ENCODE data around the gene SMIM7. TPM values are rescaled to one million over a fixed set of nuclear protein-coding genes. Genes with fewer than 3 reads are reported as not detected.
"Not testable (repeated sequence)": the region's sequence is repeated elsewhere in the genome, so short reads cannot be mapped to it uniquely, and the experiment has no call there.

The SMIM7 gene
- total RNA-seq, 2 donors from 2014 or later = 50.9 to 56.7 TPM

DNA sequence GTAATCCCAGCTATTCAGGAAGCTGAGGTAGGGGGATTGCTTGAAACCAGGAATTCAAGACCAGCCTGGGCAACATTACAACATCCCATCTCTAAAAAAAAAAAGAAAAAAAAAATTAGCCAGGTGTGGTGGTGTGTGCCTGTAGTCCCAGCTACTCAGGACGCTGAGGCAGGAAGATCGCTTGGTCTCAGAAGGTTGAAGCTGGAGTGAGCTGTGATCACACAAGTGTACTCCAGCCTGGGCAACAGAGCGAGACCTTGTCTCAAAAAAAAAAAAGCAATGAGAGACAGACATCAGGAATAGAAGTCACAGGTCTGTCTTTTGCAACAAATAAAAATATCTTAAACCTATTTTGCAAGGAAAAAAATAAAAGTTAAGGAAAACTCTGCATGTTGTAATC lies 24.3 kb upstream of the SMIM7 start:
- Histone ChIP-seq H3K36me3 (peaks cover 21% of the 10 kb centered on the region), H3K4me3 (no peak overlapping the region)

DNA sequence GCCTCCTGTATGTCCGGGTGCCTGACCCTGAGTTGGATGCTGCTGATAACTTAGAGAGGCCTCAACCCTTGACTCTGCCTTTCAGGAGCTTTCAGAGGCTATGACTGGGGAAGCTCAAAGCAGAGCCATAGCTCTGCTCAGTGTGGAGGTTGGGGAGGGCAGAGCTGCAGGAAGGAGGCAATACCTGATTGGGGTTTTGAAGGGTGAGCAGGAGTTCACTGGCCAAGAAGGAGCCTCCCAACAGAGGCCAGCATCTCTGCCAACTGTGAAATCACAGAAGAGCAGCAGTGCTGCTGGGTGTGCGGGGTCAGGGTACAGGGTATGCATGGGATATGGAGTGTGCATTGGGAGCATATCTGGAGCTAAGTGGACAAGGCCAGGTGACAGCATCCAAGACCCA lies 22.6 kb upstream of the SMIM7 start:
- TF ChIP-seq, protein P1, sequence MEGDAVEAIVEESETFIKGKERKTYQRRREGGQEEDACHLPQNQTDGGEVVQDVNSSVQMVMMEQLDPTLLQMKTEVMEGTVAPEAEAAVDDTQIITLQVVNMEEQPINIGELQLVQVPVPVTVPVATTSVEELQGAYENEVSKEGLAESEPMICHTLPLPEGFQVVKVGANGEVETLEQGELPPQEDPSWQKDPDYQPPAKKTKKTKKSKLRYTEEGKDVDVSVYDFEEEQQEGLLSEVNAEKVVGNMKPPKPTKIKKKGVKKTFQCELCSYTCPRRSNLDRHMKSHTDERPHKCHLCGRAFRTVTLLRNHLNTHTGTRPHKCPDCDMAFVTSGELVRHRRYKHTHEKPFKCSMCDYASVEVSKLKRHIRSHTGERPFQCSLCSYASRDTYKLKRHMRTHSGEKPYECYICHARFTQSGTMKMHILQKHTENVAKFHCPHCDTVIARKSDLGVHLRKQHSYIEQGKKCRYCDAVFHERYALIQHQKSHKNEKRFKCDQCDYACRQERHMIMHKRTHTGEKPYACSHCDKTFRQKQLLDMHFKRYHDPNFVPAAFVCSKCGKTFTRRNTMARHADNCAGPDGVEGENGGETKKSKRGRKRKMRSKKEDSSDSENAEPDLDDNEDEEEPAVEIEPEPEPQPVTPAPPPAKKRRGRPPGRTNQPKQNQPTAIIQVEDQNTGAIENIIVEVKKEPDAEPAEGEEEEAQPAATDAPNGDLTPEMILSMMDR (IDR thresholded peaks at IDR 0.05) = no peak
- Histone ChIP-seq H3K36me3 (peaks cover 21% of the 10 kb centered on the region), H3K27me3 (no peaks in the 10 kb centered on the region), H3K4me1 (no peaks in the 10 kb centered on the region), H3K9me3 (peaks cover 0 to 11% of the 10 kb centered on the region in 2 donors), H3K4me3 (no peak overlapping the region), H3K27ac (no peak overlapping the region)
- DNase-seq (ENCODE audit: low spot score) = no peak

More for the DNA sequence above, 24.3 kb upstream of the SMIM7 start:
- H3K27ac ChIP-seq = no peak overlapping the region
- TF ChIP-seq, protein P1 (IDR thresholded peaks at IDR 0.05) = no peak
- H3K9me3 ChIP-seq = peaks cover 0 to 11% of the 10 kb centered on the region in 2 donors
- no peaks in the 10 kb centered on the region for H3K4me1 ChIP-seq
- H3K27me3 ChIP-seq = no peaks in the 10 kb centered on the region
- DNase-seq (ENCODE audit: low spot score) = no peak

DNA sequence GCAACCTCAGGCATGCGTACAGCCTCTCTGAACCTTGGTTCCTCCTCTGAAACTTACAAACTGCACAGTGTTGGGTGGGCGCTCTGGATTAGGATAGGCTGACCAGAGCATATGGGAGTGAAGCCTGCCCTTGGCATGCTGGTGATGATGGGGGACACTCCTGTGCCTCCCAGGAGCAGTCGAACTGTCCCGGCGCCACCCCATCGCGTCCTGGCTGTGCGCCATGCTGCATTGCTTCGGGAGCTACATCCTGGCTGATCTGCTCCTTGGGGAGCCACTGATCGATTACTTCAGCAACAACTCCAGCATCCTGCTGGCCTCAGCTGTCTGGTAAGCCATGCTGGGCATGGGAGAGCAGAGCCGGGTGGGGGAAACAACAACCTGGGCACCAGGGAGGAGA lies 19.9 kb upstream of the SMIM7 start:
- H3K36me3 ChIP-seq = peaks cover 21% of the 10 kb centered on the region
- DNase-seq (ENCODE audit: low spot score) = no peak
- no peaks in the 10 kb centered on the region for H3K4me1 ChIP-seq
- no peak overlapping the region for H3K4me3 ChIP-seq
- TF ChIP-seq, protein P1 (IDR thresholded peaks at IDR 0.05) = no peak
- no peak overlapping the region for H3K27ac ChIP-seq
- H3K27me3 ChIP-seq = no peaks in the 10 kb centered on the region
- peaks cover 0 to 11% of the 10 kb centered on the region in 2 donors for H3K9me3 ChIP-seq

DNA sequence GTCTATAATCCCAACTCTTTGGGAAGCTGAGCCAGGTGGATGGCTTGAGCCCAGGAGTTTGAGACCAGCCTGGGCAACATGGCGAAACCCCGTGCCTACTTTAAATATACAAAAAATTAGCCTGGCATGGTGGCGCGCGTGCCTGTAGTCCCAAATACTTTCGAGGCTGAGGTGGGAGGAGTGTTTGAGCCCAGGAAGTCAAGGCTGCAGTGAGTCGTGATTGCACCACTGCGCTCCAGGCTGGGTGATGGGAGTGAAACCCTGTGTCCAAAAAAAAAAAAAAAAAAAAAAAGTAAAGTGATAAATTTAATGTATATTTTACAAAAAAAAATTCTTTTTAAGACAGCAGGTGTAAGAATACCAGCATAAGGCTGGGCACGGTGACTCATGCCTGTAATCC lies 18.6 kb upstream of the SMIM7 start:
- TF ChIP-seq, protein P1 (IDR thresholded peaks at IDR 0.05) = no peak
- DNase-seq (ENCODE audit: low spot score) = no peak
- no peak overlapping the region for H3K4me3 ChIP-seq
- H3K27ac ChIP-seq = no peak overlapping the region
- no peaks in the 10 kb centered on the region for H3K27me3 ChIP-seq
- H3K4me1 ChIP-seq = no peaks in the 10 kb centered on the region
- peaks cover 0 to 11% of the 10 kb centered on the region in 2 donors for H3K9me3 ChIP-seq
- peaks cover 21% of the 10 kb centered on the region for H3K36me3 ChIP-seq

DNA sequence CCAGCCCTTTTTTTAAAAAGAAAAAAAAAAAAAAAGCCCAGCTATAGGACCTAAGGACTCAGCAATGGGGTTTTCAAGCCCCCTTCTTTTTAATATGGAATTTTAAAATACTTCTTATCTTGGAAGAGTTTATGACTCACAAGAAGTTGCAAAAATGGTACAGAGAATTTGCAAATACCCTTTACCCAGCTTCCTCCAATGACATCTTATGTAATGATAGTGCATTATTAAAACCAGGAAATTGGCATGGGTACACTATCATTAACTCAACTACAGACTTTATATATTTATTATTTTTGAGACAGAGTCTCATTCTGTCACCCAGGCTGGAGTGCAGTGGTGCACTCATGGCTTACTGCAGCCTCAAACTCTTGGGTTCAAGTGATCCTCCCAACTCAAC lies 17.1 kb upstream of the SMIM7 start:
- TF ChIP-seq, protein P1 (IDR thresholded peaks at IDR 0.05) = no peak
- H3K27ac ChIP-seq = no peak overlapping the region
- H3K36me3 ChIP-seq = peaks cover 19% of the 10 kb centered on the region

DNA sequence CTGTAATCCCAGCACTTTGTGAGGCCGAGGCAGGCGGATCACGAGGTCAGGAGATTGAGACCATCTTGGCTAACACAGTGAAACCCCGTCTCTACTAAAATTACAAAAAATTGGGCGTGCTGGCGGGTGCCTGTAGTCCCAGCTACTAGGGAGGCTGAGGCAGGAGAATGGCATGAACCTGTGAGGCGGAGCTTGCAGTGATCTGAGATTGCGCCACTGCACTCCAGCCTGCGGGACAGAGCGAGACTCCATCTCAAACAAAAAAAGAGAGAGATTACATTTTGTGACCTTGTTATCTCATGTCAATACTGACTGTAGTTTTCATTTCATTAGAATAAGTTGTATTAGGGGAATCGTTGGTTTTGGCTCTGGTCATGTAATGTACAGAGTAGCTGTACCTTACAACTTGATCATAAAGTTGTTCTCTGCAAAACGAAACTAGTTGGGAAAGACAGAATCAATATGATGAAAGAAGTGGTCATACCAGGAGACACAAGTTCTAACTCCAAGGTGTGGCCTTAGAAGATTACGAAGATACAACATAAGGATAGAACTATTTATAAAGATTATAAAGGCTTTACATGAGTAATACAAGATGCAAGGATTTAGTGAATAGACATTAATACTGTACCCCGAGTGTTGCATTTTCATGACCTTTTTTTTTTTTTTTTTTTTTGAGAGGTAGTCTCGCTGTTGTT lies 16.3 kb upstream of the SMIM7 start:
- H3K4me3 ChIP-seq = no peak overlapping the region
- no peaks in the 10 kb centered on the region for H3K4me1 ChIP-seq
- peaks cover 11% of the 10 kb centered on the region for H3K36me3 ChIP-seq
- TF ChIP-seq, protein P1 (IDR thresholded peaks at IDR 0.05) = no peak
- DNase-seq (ENCODE audit: low spot score) = no peak
- H3K27me3 ChIP-seq = no peaks in the 10 kb centered on the region
- H3K27ac ChIP-seq = no peak overlapping the region
- H3K9me3 ChIP-seq = peaks cover 0 to 8% of the 10 kb centered on the region in 2 donors

More for the DNA sequence above, 17.1 kb upstream of the SMIM7 start:
- DNase-seq (ENCODE audit: low spot score) = no peak
- Histone ChIP-seq H3K4me1 (no peaks in the 10 kb centered on the region), H3K27me3 (no peaks in the 10 kb centered on the region), H3K9me3 (peaks cover 0 to 11% of the 10 kb centered on the region in 2 donors), H3K4me3 (no peak overlapping the region)

DNA sequence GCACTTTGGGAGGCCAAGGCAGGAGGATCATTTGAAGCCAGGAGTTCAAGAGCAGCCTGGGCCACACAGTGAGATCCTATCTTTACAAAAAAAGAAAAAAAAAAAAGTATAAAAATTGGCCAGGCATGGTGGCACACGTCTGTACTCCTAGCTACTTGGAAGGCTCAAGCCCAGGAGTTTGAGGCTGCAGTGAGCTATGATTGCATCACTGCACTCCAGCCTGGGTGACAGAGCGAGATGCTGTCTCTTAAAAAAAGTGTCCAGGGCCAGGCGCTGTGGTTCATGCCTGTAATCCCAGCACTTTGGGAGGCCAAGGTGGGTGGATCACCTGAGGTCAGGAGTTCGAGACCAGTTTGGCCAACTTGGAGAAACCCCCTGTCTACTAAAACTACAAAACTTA lies 13.9 kb upstream of the SMIM7 start:
- H3K27ac ChIP-seq; H3K27me3 ChIP-seq; H3K4me3 ChIP-seq; DNase-seq (ENCODE audit: low spot score); H3K9me3 ChIP-seq; H3K36me3 ChIP-seq; H3K4me1 ChIP-seq: not testable (repeated sequence)

Data from right atrium auricular region (tissue), 2 donors.